NB4 (cell line): ENCODE measurements around the gene C18orf32.
A peak's percentile ranks its signal among the peaks of the same experiment; 100 is the strongest.

ENCODE experiments used
- DNase-seq: peaks from one replicate; pipeline ENCODE4 v3.0.0; 2010; ENCODE audit warnings: low read depth
- H3K4me3 ChIP-seq: one replicate; pipeline ENCODE4 v1.5.1; 2011; ENCODE audit warnings: mild to moderate bottlenecking, low read depth, low read length, moderate library complexity
- MYC ChIP-seq: IDR thresholded peaks from 2 replicates; pipeline ENCODE4 v1.6.1; 2011; ENCODE audit warnings: low read depth, low read length
- POLR2A ChIP-seq: IDR thresholded peaks from 2 replicates; pipeline ENCODE4 v1.6.1; 2011; ENCODE audit warnings: mild to moderate bottlenecking; ENCODE audit not compliant: insufficient read length; ENCODE audit errors: extremely low read depth
- TF ChIP-seq, protein P1 (sequence below): IDR thresholded peaks from one replicate; pipeline ENCODE4 v1.5.1; 2012; ENCODE audit warnings: low read depth, low read length
- TF ChIP-seq, protein P2 (sequence below): IDR thresholded peaks from 2 replicates; pipeline ENCODE4 v1.6.1; 2011; ENCODE audit warnings: low read depth, low read length

C18orf32 gene

DNA sequence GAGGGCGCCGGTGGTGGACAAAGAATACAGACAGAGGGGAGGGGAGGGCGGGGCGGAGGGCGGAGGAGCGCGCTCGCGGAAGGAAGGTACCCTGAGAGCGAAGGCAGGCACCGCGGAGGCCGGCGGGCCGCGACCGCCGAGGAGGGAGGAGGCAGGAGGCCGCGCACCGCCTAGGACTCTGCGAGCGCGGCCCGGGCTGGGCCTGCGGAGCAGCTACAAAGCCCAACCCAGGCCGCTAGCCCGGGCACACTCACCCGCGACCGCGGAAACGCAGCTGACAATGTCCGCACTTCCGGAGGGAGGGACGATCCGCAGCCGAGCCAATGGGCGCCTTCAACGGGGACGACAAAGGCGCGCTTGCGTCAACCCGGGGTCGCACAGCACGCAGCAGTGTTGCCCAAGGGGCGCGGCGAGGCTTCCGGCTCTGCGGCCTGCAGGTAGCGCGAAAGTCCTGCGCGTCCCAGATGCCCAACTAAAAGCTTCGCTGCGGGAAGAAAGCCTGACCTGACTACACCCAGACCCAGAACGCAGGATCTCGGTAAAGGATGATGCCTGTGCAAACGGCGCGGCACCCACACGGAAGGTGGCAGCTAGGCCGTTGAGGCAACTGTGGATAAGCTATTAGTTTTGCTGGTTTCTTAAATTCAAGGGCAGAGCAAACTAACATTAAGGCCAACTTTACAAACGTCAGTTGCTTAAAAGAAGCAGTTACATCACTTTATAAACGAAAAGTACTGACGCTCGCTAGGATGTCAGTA is at the start of gene C18orf32:
C18orf32 (minus strand) TSS at position 282 of the 758 bp plus-strand sequence. CDS start 3,486 bp downstream, outside the sequence.
- TF ChIP-seq, protein P1, sequence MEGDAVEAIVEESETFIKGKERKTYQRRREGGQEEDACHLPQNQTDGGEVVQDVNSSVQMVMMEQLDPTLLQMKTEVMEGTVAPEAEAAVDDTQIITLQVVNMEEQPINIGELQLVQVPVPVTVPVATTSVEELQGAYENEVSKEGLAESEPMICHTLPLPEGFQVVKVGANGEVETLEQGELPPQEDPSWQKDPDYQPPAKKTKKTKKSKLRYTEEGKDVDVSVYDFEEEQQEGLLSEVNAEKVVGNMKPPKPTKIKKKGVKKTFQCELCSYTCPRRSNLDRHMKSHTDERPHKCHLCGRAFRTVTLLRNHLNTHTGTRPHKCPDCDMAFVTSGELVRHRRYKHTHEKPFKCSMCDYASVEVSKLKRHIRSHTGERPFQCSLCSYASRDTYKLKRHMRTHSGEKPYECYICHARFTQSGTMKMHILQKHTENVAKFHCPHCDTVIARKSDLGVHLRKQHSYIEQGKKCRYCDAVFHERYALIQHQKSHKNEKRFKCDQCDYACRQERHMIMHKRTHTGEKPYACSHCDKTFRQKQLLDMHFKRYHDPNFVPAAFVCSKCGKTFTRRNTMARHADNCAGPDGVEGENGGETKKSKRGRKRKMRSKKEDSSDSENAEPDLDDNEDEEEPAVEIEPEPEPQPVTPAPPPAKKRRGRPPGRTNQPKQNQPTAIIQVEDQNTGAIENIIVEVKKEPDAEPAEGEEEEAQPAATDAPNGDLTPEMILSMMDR, result no peak
- TF ChIP-seq POLR2A (peak; percentile 77), MYC (peak; percentile 68; the same call in 1 of the 2 replicates)
- TF ChIP-seq, protein P2, sequence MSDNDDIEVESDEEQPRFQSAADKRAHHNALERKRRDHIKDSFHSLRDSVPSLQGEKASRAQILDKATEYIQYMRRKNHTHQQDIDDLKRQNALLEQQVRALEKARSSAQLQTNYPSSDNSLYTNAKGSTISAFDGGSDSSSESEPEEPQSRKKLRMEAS, result peak; percentile 54; the same call in 1 of the 2 replicates
- peak within 1 kb of the TSS; percentile 73 for H3K4me3 ChIP-seq
- DNase-seq, result peak; percentile 97

DNA sequence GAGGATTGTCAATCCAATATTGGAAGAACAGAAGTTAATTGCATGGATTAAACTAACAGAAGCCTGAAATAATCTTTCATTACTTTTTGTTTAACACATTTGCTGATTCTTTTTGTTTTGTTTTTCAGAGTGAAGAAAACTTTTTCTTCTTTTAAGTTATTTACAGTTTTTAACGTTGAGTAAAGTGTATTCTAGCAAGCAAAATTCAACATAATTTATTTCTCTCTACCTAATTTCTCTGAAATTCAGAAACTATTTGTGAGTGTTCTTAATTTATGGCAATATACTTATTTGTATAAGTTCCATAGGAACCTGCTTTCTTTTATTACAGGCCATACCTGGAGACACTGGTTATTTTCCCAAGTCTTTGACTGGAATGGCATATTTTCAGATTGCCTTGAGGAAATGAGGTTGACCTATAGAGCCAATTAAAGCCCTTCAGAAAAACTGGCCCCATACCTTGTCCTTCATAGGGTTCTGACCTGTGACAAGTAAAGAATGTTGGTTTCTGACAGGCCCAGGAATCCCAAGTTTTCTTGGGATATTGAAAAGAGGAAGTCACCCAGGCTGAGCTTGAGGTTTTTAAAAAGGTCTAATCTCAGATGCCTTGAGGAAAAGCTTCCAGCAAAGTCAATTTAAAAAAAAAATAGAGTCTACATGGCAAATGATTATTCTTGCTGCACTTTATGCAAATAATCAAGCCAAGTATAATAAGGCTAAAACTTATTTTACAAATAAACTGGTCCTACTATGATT is 48.0 kb upstream of the C18orf32 start:
- no peak for DNase-seq
- no peak overlapping the region for H3K4me3 ChIP-seq
- no peak for TF ChIP-seq POLR2A
- TF ChIP-seq, protein P1, result no peak
- TF ChIP-seq, protein P2, result no peak

DNA sequence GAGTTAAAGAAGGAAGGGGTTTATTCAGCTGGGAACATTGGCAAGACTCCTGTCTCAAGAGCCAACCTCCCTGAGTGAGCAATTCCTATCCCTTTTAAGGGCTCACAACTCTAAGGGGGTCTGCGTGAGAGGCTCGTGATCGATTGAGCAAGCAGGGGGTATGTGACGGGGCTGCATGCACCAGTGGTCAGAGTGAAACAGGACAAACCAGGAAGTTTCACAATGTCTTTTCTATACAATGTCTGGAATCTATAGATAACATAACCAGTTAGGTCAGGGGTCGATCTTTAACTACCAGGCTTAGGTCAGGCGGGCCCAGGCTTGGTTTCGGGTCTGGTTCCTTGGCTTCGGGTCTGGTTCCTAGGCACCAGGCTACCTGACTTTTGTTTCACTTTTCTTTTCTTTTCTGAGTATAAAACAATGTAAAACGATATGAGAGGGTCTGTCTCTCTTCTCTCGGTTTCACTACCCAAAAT is 44.7 kb upstream of the C18orf32 start:
- peak; percentile 84 for DNase-seq
- peak overlapping the region; percentile 7 for H3K4me3 ChIP-seq
- TF ChIP-seq, protein P1, result no peak
- TF ChIP-seq POLR2A, result no peak
- TF ChIP-seq, protein P2, result no peak
- no peak for TF ChIP-seq MYC

DNA sequence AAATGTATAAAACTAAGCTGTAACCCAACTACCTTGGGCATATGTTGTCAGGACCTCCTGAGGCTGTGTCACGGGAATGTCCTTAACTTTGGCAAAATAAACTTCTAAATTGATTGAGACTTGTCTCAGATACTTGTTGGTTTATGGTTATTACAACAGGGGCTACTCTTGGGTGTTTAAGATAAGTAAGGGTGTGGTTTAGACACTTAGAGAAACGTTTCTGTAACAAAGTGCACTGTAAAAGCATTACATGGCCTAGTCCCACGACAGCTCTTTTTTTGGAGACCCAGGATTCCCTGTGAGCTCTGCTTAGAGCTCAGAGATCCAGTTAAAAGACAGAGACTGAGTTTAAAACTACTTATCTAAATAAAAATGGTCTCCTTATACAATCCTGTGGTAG is 42.6 kb upstream of the C18orf32 start:
- TF ChIP-seq, protein P1, result no peak
- TF ChIP-seq MYC (no peak), POLR2A (no peak)
- TF ChIP-seq, protein P2, result no peak
- H3K4me3 ChIP-seq, result no peak overlapping the region
- no peak for DNase-seq

DNA sequence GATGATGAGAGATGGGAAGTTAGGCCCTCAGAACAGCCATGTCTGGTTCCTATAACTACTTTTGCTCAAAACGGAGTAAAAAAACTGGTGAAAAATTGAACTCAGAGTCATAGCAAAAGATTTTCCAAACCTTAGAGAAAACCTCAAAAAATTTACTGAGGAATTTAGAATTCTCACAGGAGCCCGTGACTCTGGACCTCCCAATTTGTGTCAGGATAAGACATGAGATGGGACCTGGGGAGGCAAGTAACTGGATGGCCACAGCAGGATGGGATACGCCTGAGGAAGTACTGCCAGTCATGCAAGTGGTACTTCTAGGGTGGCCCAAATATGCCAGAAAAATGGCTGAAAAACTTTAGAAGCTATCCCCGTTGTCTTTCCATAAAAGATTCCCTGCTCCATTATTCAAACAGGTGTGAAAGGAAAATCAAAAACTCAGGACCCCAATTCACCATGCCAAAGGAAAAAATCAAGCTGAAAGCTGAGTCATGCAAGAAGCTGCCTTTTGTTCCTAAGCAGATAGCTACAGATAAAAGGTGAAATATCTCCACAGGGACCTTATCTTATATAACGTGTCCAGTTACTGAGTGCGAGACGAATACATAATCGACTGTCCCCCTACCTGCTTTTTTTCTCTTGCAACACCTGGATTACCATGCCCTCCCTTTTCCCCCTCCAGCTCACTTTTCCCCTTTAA is 40.7 kb upstream of the C18orf32 start:
- TF ChIP-seq MYC, result no peak
- TF ChIP-seq, protein P1, result no peak
- TF ChIP-seq, protein P2, result no peak
- TF ChIP-seq POLR2A, result no peak
- no peak overlapping the region for H3K4me3 ChIP-seq
- no peak for DNase-seq
